ENCODE measurements around the gene DEF6.

The DEF6 gene

GRCh38 chr6:35275744-35276260 lies 21.8 kb upstream of the DEF6 start:
- no peak for DNase-seq (ENCODE audit: extremely low spot score)
- CTCF ChIA-PET: interaction anchor here (1.2 to 1.5 kb wide), 2 partner anchors 17 to 22 kb away, joined by 4 read pairs; partner anchors contain the start of gene DEF6
- TF ChIP-seq CTCF (IDR thresholded peaks at IDR 0.05; ENCODE audit: control extremely low read depth, extremely low read depth, low read depth, missing control alignments): no peak
- POLR2A ChIA-PET: no interaction called here

GRCh38 chr6:35278708-35279107 lies 18.9 kb upstream of the DEF6 start:
- TF ChIP-seq CTCF (IDR thresholded peaks at IDR 0.05; ENCODE audit: control extremely low read depth, extremely low read depth, low read depth, missing control alignments): no peak
- ChIA-PET CTCF (interaction anchor here (0.8 to 2.5 kb wide), 3 partner anchors 14 to 50 kb away, joined by 4 to 10 read pairs (median 4); no protein-coding TSS in a partner anchor), POLR2A (no interaction called here)
- no peak for DNase-seq (ENCODE audit: extremely low spot score)

GRCh38 chr6:35280903-35281302 lies 16.7 kb upstream of the DEF6 start:
- TF ChIP-seq CTCF (IDR thresholded peaks at IDR 0.05; ENCODE audit: control extremely low read depth, extremely low read depth, low read depth, missing control alignments): no peak
- ChIA-PET POLR2A (no interaction called here), CTCF (interaction anchor here (1.3 to 2.5 kb wide), 3 partner anchors 13 to 169 kb away, joined by 4 to 10 read pairs (median 4); no protein-coding TSS in a partner anchor)
- no peak for DNase-seq (ENCODE audit: extremely low spot score)

- TF ChIP-seq CTCF (IDR thresholded peaks at IDR 0.05; ENCODE audit: control extremely low read depth, extremely low read depth, low read depth, missing control alignments): no peak
- CTCF ChIA-PET: interaction anchor here (2.7 to 4.8 kb wide), 2 partner anchors 10 to 14 kb away, joined by 9 to 20 read pairs; partner anchors contain the start of gene DEF6
- POLR2A ChIA-PET: no interaction called here
- no peak for DNase-seq (ENCODE audit: extremely low spot score)
Measured at GRCh38 chr6:35282472-35282871, 15.1 kb upstream of the DEF6 start.

GRCh38 chr6:35283361-35283760 lies 14.3 kb upstream of the DEF6 start:
- ChIA-PET CTCF (interaction anchor here (1.1 to 4.8 kb wide), 4 partner anchors 9 to 453 kb away, joined by 3 to 20 read pairs (median 6); partner anchors contain the start of gene DEF6), POLR2A (no interaction called here)
- DNase-seq (ENCODE audit: extremely low spot score): no peak
- no peak for TF ChIP-seq CTCF (IDR thresholded peaks at IDR 0.05; ENCODE audit: control extremely low read depth, extremely low read depth, low read depth, missing control alignments)

- no peak for TF ChIP-seq CTCF (IDR thresholded peaks at IDR 0.05; ENCODE audit: control extremely low read depth, extremely low read depth, low read depth, missing control alignments)
- no peak for DNase-seq (ENCODE audit: extremely low spot score)
- CTCF ChIA-PET: interaction anchor here (0.8 to 4.7 kb wide), 5 partner anchors 9 to 114 kb away, joined by 3 to 45 read pairs (median 3); partner anchors contain the start of gene DEF6
- POLR2A ChIA-PET: interaction anchor here (0.7 kb wide), 1 partner anchor 15 kb away, joined by 3 read pairs; no protein-coding TSS in a partner anchor
Measured at GRCh38 chr6:35287671-35288396, 9.8 kb upstream of the DEF6 start.

Data from GM10248 (cell line).